Ishikawa (cell line): Measurements from ENCODE around the gene CACNA2D3.

Source experiments
- CREB1 ChIP-seq: IDR thresholded peaks from 2 replicates; pipeline ENCODE4 v1.6.1; 2012; ENCODE audit warnings: low read depth
- EP300 ChIP-seq: IDR thresholded peaks from 2 replicates; pipeline ENCODE4 v1.6.1; 2012; ENCODE audit warnings: borderline replicate concordance
- FOXM1 ChIP-seq: IDR thresholded peaks from 2 replicates; pipeline ENCODE4 v1.6.1; 2012; ENCODE audit warnings: low read depth, borderline replicate concordance
- RAD21 ChIP-seq: IDR thresholded peaks from 2 replicates; pipeline ENCODE4 v1.6.1; 2012; ENCODE audit warnings: low read depth
- TAF1 ChIP-seq: IDR thresholded peaks from 2 replicates; pipeline ENCODE4 v1.6.1; 2012; ENCODE audit warnings: low read depth, mild to moderate bottlenecking
- TCF12 ChIP-seq: IDR thresholded peaks from 2 replicates; pipeline ENCODE4 v1.6.1; 2012; ENCODE audit warnings: low read depth
- TEAD4 ChIP-seq: IDR thresholded peaks from 2 replicates; pipeline ENCODE4 v1.6.1; 2012
- YY1 ChIP-seq: IDR thresholded peaks from 2 replicates; pipeline ENCODE4 v1.6.1; 2012; ENCODE audit warnings: low read depth
- TF ChIP-seq, protein P1 (sequence below): IDR thresholded peaks from 2 replicates; pipeline ENCODE4 v1.6.1; 2012; ENCODE audit warnings: low read depth, mild to moderate bottlenecking
- TF ChIP-seq, protein P2 (sequence below): IDR thresholded peaks from 2 replicates; pipeline ENCODE4 v1.6.1; 2012
- TF ChIP-seq, protein P3 (sequence below): IDR thresholded peaks from 2 replicates; pipeline ENCODE4 v1.6.1; 2012

DNA sequence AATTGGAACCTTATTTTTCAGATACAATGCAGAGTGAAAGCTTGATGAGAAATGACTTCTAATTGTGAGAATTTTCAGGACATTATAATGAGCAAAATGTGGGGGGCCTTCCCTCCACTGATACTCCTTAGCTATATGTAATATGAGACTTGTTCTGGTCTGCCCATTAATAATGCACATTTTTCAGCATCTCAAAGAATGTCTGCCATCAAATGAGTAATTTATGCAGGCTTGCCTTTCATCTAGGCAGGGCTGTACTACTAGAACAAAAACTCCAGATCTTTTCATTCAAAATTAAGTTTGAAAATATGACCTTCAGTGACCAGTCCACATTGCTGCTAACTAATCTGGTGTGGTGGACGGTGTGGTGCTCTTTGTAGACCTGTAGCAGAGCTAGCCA is 678.1 kb downstream of the CACNA2D3 start:
- no peak for TF ChIP-seq TCF12
- no peak for TF ChIP-seq TEAD4
- TF ChIP-seq CREB1, result no peak
- TF ChIP-seq, protein P1, sequence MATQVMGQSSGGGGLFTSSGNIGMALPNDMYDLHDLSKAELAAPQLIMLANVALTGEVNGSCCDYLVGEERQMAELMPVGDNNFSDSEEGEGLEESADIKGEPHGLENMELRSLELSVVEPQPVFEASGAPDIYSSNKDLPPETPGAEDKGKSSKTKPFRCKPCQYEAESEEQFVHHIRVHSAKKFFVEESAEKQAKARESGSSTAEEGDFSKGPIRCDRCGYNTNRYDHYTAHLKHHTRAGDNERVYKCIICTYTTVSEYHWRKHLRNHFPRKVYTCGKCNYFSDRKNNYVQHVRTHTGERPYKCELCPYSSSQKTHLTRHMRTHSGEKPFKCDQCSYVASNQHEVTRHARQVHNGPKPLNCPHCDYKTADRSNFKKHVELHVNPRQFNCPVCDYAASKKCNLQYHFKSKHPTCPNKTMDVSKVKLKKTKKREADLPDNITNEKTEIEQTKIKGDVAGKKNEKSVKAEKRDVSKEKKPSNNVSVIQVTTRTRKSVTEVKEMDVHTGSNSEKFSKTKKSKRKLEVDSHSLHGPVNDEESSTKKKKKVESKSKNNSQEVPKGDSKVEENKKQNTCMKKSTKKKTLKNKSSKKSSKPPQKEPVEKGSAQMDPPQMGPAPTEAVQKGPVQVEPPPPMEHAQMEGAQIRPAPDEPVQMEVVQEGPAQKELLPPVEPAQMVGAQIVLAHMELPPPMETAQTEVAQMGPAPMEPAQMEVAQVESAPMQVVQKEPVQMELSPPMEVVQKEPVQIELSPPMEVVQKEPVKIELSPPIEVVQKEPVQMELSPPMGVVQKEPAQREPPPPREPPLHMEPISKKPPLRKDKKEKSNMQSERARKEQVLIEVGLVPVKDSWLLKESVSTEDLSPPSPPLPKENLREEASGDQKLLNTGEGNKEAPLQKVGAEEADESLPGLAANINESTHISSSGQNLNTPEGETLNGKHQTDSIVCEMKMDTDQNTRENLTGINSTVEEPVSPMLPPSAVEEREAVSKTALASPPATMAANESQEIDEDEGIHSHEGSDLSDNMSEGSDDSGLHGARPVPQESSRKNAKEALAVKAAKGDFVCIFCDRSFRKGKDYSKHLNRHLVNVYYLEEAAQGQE, result no peak
- no peak for TF ChIP-seq YY1
- no peak for TF ChIP-seq FOXM1
- no peak for TF ChIP-seq RAD21
- TF ChIP-seq EP300, result no peak
- TF ChIP-seq, protein P2, sequence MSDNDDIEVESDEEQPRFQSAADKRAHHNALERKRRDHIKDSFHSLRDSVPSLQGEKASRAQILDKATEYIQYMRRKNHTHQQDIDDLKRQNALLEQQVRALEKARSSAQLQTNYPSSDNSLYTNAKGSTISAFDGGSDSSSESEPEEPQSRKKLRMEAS, result no peak
- no peak for TF ChIP-seq TAF1
- TF ChIP-seq, protein P3, sequence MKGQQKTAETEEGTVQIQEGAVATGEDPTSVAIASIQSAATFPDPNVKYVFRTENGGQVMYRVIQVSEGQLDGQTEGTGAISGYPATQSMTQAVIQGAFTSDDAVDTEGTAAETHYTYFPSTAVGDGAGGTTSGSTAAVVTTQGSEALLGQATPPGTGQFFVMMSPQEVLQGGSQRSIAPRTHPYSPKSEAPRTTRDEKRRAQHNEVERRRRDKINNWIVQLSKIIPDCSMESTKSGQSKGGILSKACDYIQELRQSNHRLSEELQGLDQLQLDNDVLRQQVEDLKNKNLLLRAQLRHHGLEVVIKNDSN, result no peak
